ENCODE measurements around the gene TMEM235. TPM values are rescaled to one million over a fixed set of nuclear protein-coding genes. Genes with fewer than 3 reads are reported as not detected.

Gene TMEM235
- total RNA-seq, 3 donors from 2014 or later (not counting 1 experiment from before 2014, with no cell fraction given), result not detected

- no peaks in the 10 kb centered on the region for H3K36me3 Mint-ChIP-seq
- Histone ChIP-seq H3K4me1 (ENCODE audit: control insufficient read depth, insufficient read depth, low read length) (no peaks in the 10 kb centered on the region), H3K4me3 (ENCODE audit: low read length) (no peak overlapping the region), H3K27me3 (ENCODE audit: control insufficient read depth, insufficient read depth, low read length) (no peaks in the 10 kb centered on the region), H3K36me3 (ENCODE audit: control insufficient read depth, insufficient read depth, low read length) (no peaks in the 10 kb centered on the region), H3K9me3 (ENCODE audit: control insufficient read depth, insufficient read depth, low read length) (no peaks in the 10 kb centered on the region), H3K27ac (ENCODE audit: low read length) (no peak overlapping the region)
- no peak overlapping the region for H3K4me3 Mint-ChIP-seq
- H3K27me3 Mint-ChIP-seq (ENCODE audit: low read depth in 2 of 2), result no peaks in the 10 kb centered on the region
- no peak for TF ChIP-seq CTCF (IDR thresholded peaks at IDR 0.05)
- no peaks in the 10 kb centered on the region for H3K9me3 Mint-ChIP-seq
- H3K4me1 Mint-ChIP-seq, result no peaks in the 10 kb centered on the region
- 94% methylated on average over 6 of the region's 6 CpGs for WGBS (ENCODE audit: insufficient coverage)
- no peak for DNase-seq
- intact Hi-C loops (cut with micrococcal nuclease), result no loop called here
- H3K27ac Mint-ChIP-seq, result no peak overlapping the region
- no peak for ATAC-seq
Measured at GRCh38 chr17:78200451-78200850, 31.0 kb upstream of the TMEM235 start.

- Mint-ChIP-seq H3K36me3 (no peaks in the 10 kb centered on the region), H3K27me3 (ENCODE audit: low read depth in 2 of 2) (no peaks in the 10 kb centered on the region), H3K27ac (no peak overlapping the region), H3K4me3 (no peak overlapping the region), H3K9me3 (no peaks in the 10 kb centered on the region), H3K4me1 (no peaks in the 10 kb centered on the region)
- no peak for ATAC-seq
- intact Hi-C loops (cut with micrococcal nuclease), result no loop called here
- 91% methylated on average over 8 of the region's 8 CpGs for WGBS (ENCODE audit: insufficient coverage)
- Histone ChIP-seq H3K9me3 (ENCODE audit: control insufficient read depth, insufficient read depth, low read length) (no peaks in the 10 kb centered on the region), H3K4me3 (ENCODE audit: low read length) (no peak overlapping the region), H3K36me3 (ENCODE audit: control insufficient read depth, insufficient read depth, low read length) (no peaks in the 10 kb centered on the region), H3K27ac (ENCODE audit: low read length) (no peak overlapping the region), H3K27me3 (ENCODE audit: control insufficient read depth, insufficient read depth, low read length) (no peaks in the 10 kb centered on the region), H3K4me1 (ENCODE audit: control insufficient read depth, insufficient read depth, low read length) (no peaks in the 10 kb centered on the region)
- DNase-seq, result no peak
- TF ChIP-seq CTCF (IDR thresholded peaks at IDR 0.05), result no peak
Measured at GRCh38 chr17:78202666-78203065, 28.8 kb upstream of the TMEM235 start.

- H3K36me3 Mint-ChIP-seq, result no peaks in the 10 kb centered on the region
- Histone ChIP-seq H3K36me3 (ENCODE audit: control insufficient read depth, insufficient read depth, low read length) (no peaks in the 10 kb centered on the region), H3K4me3 (ENCODE audit: low read length) (no peak overlapping the region), H3K4me1 (ENCODE audit: control insufficient read depth, insufficient read depth, low read length) (no peaks in the 10 kb centered on the region), H3K27me3 (ENCODE audit: control insufficient read depth, insufficient read depth, low read length) (no peaks in the 10 kb centered on the region), H3K27ac (ENCODE audit: low read length) (no peak overlapping the region), H3K9me3 (ENCODE audit: control insufficient read depth, insufficient read depth, low read length) (no peaks in the 10 kb centered on the region)
- no peaks in the 10 kb centered on the region for H3K27me3 Mint-ChIP-seq (ENCODE audit: low read depth in 2 of 2)
- no peak for DNase-seq
- no peak overlapping the region for H3K4me3 Mint-ChIP-seq
- no peaks in the 10 kb centered on the region for H3K9me3 Mint-ChIP-seq
- no peak for ATAC-seq
- H3K27ac Mint-ChIP-seq, result no peak overlapping the region
- WGBS (ENCODE audit: insufficient coverage), result 96% methylated on average over 22 of the region's 22 CpGs
- no peaks in the 10 kb centered on the region for H3K4me1 Mint-ChIP-seq
- intact Hi-C loops (cut with micrococcal nuclease), result no loop called here
- no peak for TF ChIP-seq CTCF (IDR thresholded peaks at IDR 0.05)
Measured at GRCh38 chr17:78204387-78205123, 26.9 kb upstream of the TMEM235 start.
